Kidney capillary endothelial cell (primary cell): ENCODE data around the gene NAPA.

Source experiments
- DNase-seq: peaks from one replicate; pipeline ENCODE4 v3.0.0-alpha.2; 2018; ENCODE audit warnings: low spot score

Gene NAPA

GRCh38 chr19:47521473-47522180, 6.8 kb upstream of the NAPA start:
- DNase-seq = no peak

GRCh38 chr19:47520839-47521238, 6.0 kb upstream of the NAPA start:
- no peak for DNase-seq

GRCh38 chr19:47520343-47520806, 5.5 kb upstream of the NAPA start:
- no peak for DNase-seq

GRCh38 chr19:47518854-47519253, 4.0 kb upstream of the NAPA start:
- no peak for DNase-seq

- DNase-seq = no peak
Observed at GRCh38 chr19:47518139-47518538, 3.3 kb upstream of the NAPA start.

GRCh38 chr19:47514151-47514868, 553 bp downstream of the NAPA start:
- no peak for DNase-seq

GRCh38 chr19:47512948-47513319, 1.9 kb downstream of the NAPA start:
- DNase-seq = no peak

- DNase-seq = no peak
Observed at GRCh38 chr19:47512183-47512947, 2.5 kb downstream of the NAPA start.

GRCh38 chr19:47511681-47512080, 3.2 kb downstream of the NAPA start:
- no peak for DNase-seq

- DNase-seq = no peak
Observed at GRCh38 chr19:47511128-47511517, 3.7 kb downstream of the NAPA start.

- no peak for DNase-seq
Observed at GRCh38 chr19:47510516-47511127, 4.2 kb downstream of the NAPA start.

GRCh38 chr19:47509973-47510372, 4.9 kb downstream of the NAPA start:
- no peak for DNase-seq

GRCh38 chr19:47509170-47509847, 5.6 kb downstream of the NAPA start:
- DNase-seq = no peak

- DNase-seq = no peak
Observed at GRCh38 chr19:47508721-47509120, 6.1 kb downstream of the NAPA start.

GRCh38 chr19:47507924-47508553, 6.8 kb downstream of the NAPA start:
- no peak for DNase-seq

GRCh38 chr19:47507012-47507411, 7.9 kb downstream of the NAPA start:
- no peak for DNase-seq

GRCh38 chr19:47506459-47506858, 8.4 kb downstream of the NAPA start:
- DNase-seq = no peak

GRCh38 chr19:47505506-47505905, 9.4 kb downstream of the NAPA start:
- no peak for DNase-seq

- no peak for DNase-seq
Observed at GRCh38 chr19:47503826-47504150, 11.1 kb downstream of the NAPA start.

- DNase-seq = no peak
Observed at GRCh38 chr19:47503130-47503825, 11.6 kb downstream of the NAPA start.
